ENCODE measurements around the gene RERE.
A peak's percentile ranks its signal among the peaks of the same experiment; 100 is the strongest.

Gene RERE

DNA sequence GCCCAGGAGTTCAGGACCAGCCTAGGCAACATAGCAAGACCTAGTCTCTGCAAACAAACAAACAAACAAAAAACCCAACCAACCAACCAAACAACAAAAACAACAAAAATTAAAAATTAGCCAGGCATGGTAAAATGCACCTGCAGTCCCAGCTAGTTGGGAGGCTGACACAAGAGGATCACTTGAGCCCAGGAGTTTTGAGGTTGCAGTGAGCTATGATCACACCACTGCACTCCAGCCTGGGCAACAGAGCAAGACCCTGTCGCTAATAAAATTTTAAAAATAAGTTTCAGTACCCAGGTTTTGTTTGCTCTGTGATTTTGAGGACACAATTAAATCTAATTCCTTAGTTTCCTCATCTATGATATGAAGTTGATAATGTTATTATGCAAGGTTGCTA lies 298.3 kb downstream of the RERE start:
- no CpG with 5 or more reads among the region's 1 CpG for WGBS (ENCODE audit: extremely low coverage, insufficient coverage, insufficient read length)
- no peak overlapping the region for H4K12ac ChIP-seq (ENCODE audit: low read depth, low read length)
- no peaks in the 10 kb centered on the region for H3K79me2 ChIP-seq (ENCODE audit: control insufficient read depth, insufficient read depth, low read length, poor library complexity)
- H3K4me1 ChIP-seq (ENCODE audit: control insufficient read depth in 1 of 2, insufficient read depth in 2 of 2, low read length in 2 of 2) = no peaks in the 10 kb centered on the region
- no peak for DNase-seq
- no peak overlapping the region for H3K23ac ChIP-seq (ENCODE audit: low read length)
- no peak overlapping the region for H3K14ac ChIP-seq (ENCODE audit: low read length)
- no peak overlapping the region for H2AK5ac ChIP-seq (ENCODE audit: low read length)
- H2BK120ac ChIP-seq (ENCODE audit: insufficient read depth, low read length, poor library complexity) = no peak overlapping the region
- H3K9ac ChIP-seq (ENCODE audit: low read length) = no peak overlapping the region
- no peak overlapping the region for H4K91ac ChIP-seq (ENCODE audit: low read depth, low read length)
- peaks cover 3 to 5% of the 10 kb centered on the region in 2 experiments for H3K36me3 ChIP-seq (ENCODE audit: control insufficient read depth in 1 of 2, insufficient read depth in 2 of 2, low read length in 2 of 2)
- H3K27ac ChIP-seq (ENCODE audit: low read depth, low read length) = no peak overlapping the region
- H3K4me3 ChIP-seq (ENCODE audit: low read depth, low read length) = no peak overlapping the region
- H3K4me2 ChIP-seq (ENCODE audit: low read length) = no peak overlapping the region
- no peak overlapping the region for H4K8ac ChIP-seq (ENCODE audit: low read depth, low read length)
- H3K79me1 ChIP-seq (ENCODE audit: low read length) = no peaks in the 10 kb centered on the region
- no peak overlapping the region for H3K18ac ChIP-seq (ENCODE audit: low read length)
- no peak overlapping the region for H2BK5ac ChIP-seq (ENCODE audit: low read depth, low read length, poor library complexity)
- H3K9me3 ChIP-seq (ENCODE audit: insufficient read depth, low read depth, low read length) = no peaks in the 10 kb centered on the region
- H3K4ac ChIP-seq (ENCODE audit: low read depth, low read length) = no peak overlapping the region
- no peaks in the 10 kb centered on the region for H3K27me3 ChIP-seq (ENCODE audit: insufficient read depth, low read length)
- no peak overlapping the region for H2BK12ac ChIP-seq (ENCODE audit: low read length)
- H2AFZ ChIP-seq (ENCODE audit: insufficient read depth, low read length, poor library complexity) = no peak overlapping the region

DNA sequence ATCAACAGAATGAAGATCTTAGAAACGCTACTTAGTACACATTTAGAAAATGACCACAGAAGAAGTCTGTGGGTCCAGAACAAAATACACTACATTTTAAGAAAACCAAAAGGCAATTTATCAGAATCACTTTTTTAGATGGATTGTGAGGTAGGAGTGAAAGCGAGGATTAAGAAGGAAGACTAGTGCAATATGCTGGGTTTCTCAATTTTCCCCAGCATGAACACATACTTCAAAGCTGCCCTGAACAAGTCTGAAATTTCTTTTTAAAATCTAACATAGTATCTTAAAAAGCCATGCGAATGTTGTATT lies 299.0 kb downstream of the RERE start:
- WGBS (ENCODE audit: extremely low coverage, insufficient coverage, insufficient read length) = no CpG with 5 or more reads among the region's 3 CpGs

DNA sequence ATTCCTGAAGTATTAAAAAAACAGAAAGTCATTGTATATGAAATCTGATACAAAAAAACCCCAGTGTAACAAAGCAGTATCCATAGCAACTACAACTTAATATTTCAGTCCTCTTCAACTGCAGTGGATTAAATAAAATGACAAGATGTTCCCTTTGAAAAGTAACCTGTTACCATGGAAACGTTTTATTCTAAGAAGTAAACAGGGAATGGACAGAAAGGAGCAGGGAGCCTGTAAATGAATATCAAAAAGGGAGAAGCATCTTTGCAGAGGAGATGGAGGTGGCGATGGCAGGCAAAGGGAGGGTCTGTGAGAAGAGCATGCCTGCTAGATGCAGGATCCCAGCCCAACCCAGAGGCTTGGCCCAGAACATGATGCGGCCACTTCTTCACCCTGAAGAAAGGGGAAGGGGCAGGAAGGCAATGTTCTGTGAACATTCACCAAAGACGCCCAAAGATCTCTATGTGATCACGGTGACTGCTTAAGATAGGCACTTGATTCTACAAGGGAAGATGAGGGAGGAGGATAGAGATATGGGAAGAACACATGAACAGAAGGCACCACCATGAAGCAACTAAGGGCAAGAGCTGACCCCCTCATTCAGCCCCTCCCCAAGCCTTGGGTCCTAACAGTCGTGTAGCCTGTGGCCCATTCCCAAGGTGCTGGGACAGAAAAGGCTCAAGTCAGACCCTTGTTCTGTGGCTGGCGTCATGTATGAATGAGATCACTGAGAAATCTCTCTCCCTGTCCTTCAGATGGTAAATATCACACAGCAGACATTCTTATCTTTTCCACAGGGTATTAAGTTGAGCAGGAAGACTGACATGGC lies 299.6 kb downstream of the RERE start:
- Histone ChIP-seq H3K14ac (ENCODE audit: low read length) (no peak overlapping the region), H2BK120ac (ENCODE audit: insufficient read depth, low read length, poor library complexity) (no peak overlapping the region), H3K23ac (ENCODE audit: low read length) (no peak overlapping the region), H3K4me2 (ENCODE audit: low read length) (no peak overlapping the region), H3K4me1 (ENCODE audit: control insufficient read depth in 1 of 2, insufficient read depth in 2 of 2, low read length in 2 of 2) (no peaks in the 10 kb centered on the region), H3K4me3 (ENCODE audit: low read depth, low read length) (no peak overlapping the region), H4K91ac (ENCODE audit: low read depth, low read length) (no peak overlapping the region), H3K27ac (ENCODE audit: low read depth, low read length) (no peak overlapping the region), H3K36me3 (ENCODE audit: control insufficient read depth in 1 of 2, insufficient read depth in 2 of 2, low read length in 2 of 2) (peaks cover 2 to 3% of the 10 kb centered on the region in 2 experiments), H4K12ac (ENCODE audit: low read depth, low read length) (no peak overlapping the region), H3K18ac (ENCODE audit: low read length) (no peak overlapping the region), H2AK5ac (ENCODE audit: low read length) (no peak overlapping the region), H3K9ac (ENCODE audit: low read length) (no peak overlapping the region), H2BK5ac (ENCODE audit: low read depth, low read length, poor library complexity) (no peak overlapping the region), H2AFZ (ENCODE audit: insufficient read depth, low read length, poor library complexity) (no peak overlapping the region), H3K9me3 (ENCODE audit: insufficient read depth, low read depth, low read length) (no peaks in the 10 kb centered on the region), H3K79me2 (ENCODE audit: control insufficient read depth, insufficient read depth, low read length, poor library complexity) (no peaks in the 10 kb centered on the region), H4K8ac (ENCODE audit: low read depth, low read length) (no peak overlapping the region), H3K27me3 (ENCODE audit: insufficient read depth, low read length) (no peaks in the 10 kb centered on the region), H3K79me1 (ENCODE audit: low read length) (no peaks in the 10 kb centered on the region), H2BK12ac (ENCODE audit: low read length) (no peak overlapping the region), H3K4ac (ENCODE audit: low read depth, low read length) (no peak overlapping the region)
- DNase-seq = no peak
- WGBS (ENCODE audit: extremely low coverage, insufficient coverage, insufficient read length) = no CpG with 5 or more reads among the region's 7 CpGs

More for the DNA sequence above, 299.0 kb downstream of the RERE start:
- Histone ChIP-seq H3K79me1 (ENCODE audit: low read length) (no peaks in the 10 kb centered on the region), H4K91ac (ENCODE audit: low read depth, low read length) (no peak overlapping the region), H3K9ac (ENCODE audit: low read length) (no peak overlapping the region), H3K4ac (ENCODE audit: low read depth, low read length) (no peak overlapping the region), H3K4me3 (ENCODE audit: low read depth, low read length) (no peak overlapping the region), H3K4me2 (ENCODE audit: low read length) (no peak overlapping the region), H2AFZ (ENCODE audit: insufficient read depth, low read length, poor library complexity) (no peak overlapping the region), H3K79me2 (ENCODE audit: control insufficient read depth, insufficient read depth, low read length, poor library complexity) (no peaks in the 10 kb centered on the region), H2BK5ac (ENCODE audit: low read depth, low read length, poor library complexity) (no peak overlapping the region), H3K18ac (ENCODE audit: low read length) (no peak overlapping the region), H3K14ac (ENCODE audit: low read length) (no peak overlapping the region), H3K27me3 (ENCODE audit: insufficient read depth, low read length) (no peaks in the 10 kb centered on the region), H3K4me1 (ENCODE audit: control insufficient read depth in 1 of 2, insufficient read depth in 2 of 2, low read length in 2 of 2) (no peaks in the 10 kb centered on the region), H3K36me3 (ENCODE audit: control insufficient read depth in 1 of 2, insufficient read depth in 2 of 2, low read length in 2 of 2) (peaks cover 3 to 5% of the 10 kb centered on the region in 2 experiments), H3K23ac (ENCODE audit: low read length) (no peak overlapping the region), H3K27ac (ENCODE audit: low read depth, low read length) (no peak overlapping the region), H2AK5ac (ENCODE audit: low read length) (no peak overlapping the region), H2BK12ac (ENCODE audit: low read length) (no peak overlapping the region), H4K8ac (ENCODE audit: low read depth, low read length) (no peak overlapping the region), H3K9me3 (ENCODE audit: insufficient read depth, low read depth, low read length) (no peaks in the 10 kb centered on the region), H2BK120ac (ENCODE audit: insufficient read depth, low read length, poor library complexity) (no peak overlapping the region), H4K12ac (ENCODE audit: low read depth, low read length) (no peak overlapping the region)
- DNase-seq = peak in 1 of 2 donors; percentile 15

DNA sequence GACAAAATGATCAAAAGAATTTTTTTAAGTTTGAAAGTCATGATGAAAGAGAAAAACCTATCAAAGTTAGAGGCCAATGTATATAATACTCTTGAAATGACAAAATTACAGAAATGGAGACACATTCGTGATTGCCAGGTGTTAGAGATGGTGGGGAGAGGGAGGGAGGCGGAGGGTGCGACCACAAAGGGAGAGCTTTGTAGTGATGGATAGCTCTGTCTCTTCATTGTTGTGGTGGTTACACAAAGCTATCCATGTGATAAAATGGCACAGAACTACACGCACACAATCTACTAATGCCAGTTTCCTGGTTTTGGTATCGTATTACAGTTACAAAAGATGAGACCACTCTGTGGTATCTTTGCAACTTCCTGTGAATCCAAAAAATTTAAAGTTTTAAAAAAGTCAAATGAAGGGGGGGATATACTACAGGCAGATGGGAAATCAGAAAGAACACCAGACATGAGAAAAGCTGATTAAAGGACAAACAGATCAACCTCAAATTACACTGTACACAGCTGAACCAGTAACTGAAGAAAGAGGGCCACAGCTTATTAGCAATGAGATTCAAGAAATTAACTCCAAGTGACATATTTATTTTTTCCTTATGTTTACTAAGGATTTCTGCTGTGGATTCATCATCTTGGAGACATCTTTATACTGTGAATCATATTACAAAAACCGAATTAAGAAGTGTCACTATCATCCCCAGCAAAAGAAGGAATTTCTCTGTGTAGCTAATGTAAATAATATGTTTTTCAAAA lies 300.5 kb downstream of the RERE start:
- no peak for DNase-seq
- Histone ChIP-seq H3K4me1 (ENCODE audit: control insufficient read depth in 1 of 2, insufficient read depth in 2 of 2, low read length in 2 of 2) (no peaks in the 10 kb centered on the region), H2BK120ac (ENCODE audit: insufficient read depth, low read length, poor library complexity) (no peak overlapping the region), H3K4ac (ENCODE audit: low read depth, low read length) (no peak overlapping the region), H4K12ac (ENCODE audit: low read depth, low read length) (no peak overlapping the region), H2AK5ac (ENCODE audit: low read length) (no peak overlapping the region), H2AFZ (ENCODE audit: insufficient read depth, low read length, poor library complexity) (no peak overlapping the region), H3K36me3 (ENCODE audit: control insufficient read depth in 1 of 2, insufficient read depth in 2 of 2, low read length in 2 of 2) (peaks cover 2 to 4% of the 10 kb centered on the region in 2 experiments), H3K23ac (ENCODE audit: low read length) (no peak overlapping the region), H3K14ac (ENCODE audit: low read length) (no peak overlapping the region), H4K91ac (ENCODE audit: low read depth, low read length) (no peak overlapping the region), H4K8ac (ENCODE audit: low read depth, low read length) (no peak overlapping the region), H3K18ac (ENCODE audit: low read length) (no peak overlapping the region), H3K79me2 (ENCODE audit: control insufficient read depth, insufficient read depth, low read length, poor library complexity) (no peaks in the 10 kb centered on the region), H2BK5ac (ENCODE audit: low read depth, low read length, poor library complexity) (no peak overlapping the region), H3K27ac (ENCODE audit: low read depth, low read length) (no peak overlapping the region), H2BK12ac (ENCODE audit: low read length) (no peak overlapping the region), H3K79me1 (ENCODE audit: low read length) (no peaks in the 10 kb centered on the region), H3K9ac (ENCODE audit: low read length) (no peak overlapping the region), H3K9me3 (ENCODE audit: insufficient read depth, low read depth, low read length) (no peaks in the 10 kb centered on the region), H3K27me3 (ENCODE audit: insufficient read depth, low read length) (no peaks in the 10 kb centered on the region), H3K4me2 (ENCODE audit: low read length) (no peak overlapping the region), H3K4me3 (ENCODE audit: low read depth, low read length) (no peak overlapping the region)
- no CpG with 5 or more reads among the region's 6 CpGs for whole genome bisulfite sequencing (ENCODE audit: extremely low coverage, insufficient coverage, insufficient read length)
